Neuronal stem cell (in vitro differentiated cells): ENCODE results near the gene DNMT3L.

Experiments
- DNase-seq: peaks from one replicate; pipeline ENCODE4 v3.0.0-alpha.2; 2013; ENCODE audit warnings: low spot score
- H2AFZ ChIP-seq: one replicate; pipeline ENCODE4 v1.6.1; 2013; ENCODE audit warnings: mild to moderate bottlenecking, low read length, inconsistent platforms
- H2AK5ac ChIP-seq: 2 replicates; pipeline ENCODE4 v1.6.1; 2013; ENCODE audit warnings: low read depth, mild to moderate bottlenecking, inconsistent platforms, low read length, moderate library complexity, mixed read lengths
- H2BK120ac ChIP-seq: 2 replicates; pipeline ENCODE4 v1.6.1; 2013; ENCODE audit warnings: low read depth, mild to moderate bottlenecking, inconsistent platforms, low read length, moderate library complexity, mixed read lengths
- H2BK12ac ChIP-seq: one replicate; pipeline ENCODE4 v1.6.1; 2013; ENCODE audit warnings: low read length, inconsistent platforms
- H2BK15ac ChIP-seq: 2 replicates; pipeline ENCODE4 v1.6.1; 2013; ENCODE audit warnings: mild to moderate bottlenecking, low read length, inconsistent platforms, mixed read lengths
- H2BK5ac ChIP-seq: one replicate; pipeline ENCODE4 v1.6.1; 2013; ENCODE audit warnings: inconsistent platforms, mild to moderate bottlenecking, low read length, moderate library complexity
- H3K14ac ChIP-seq: one replicate; pipeline ENCODE4 v1.6.1; 2013; ENCODE audit warnings: low read length, inconsistent platforms
- H3K18ac ChIP-seq: 2 replicates; pipeline ENCODE4 v1.6.1; 2013; ENCODE audit warnings: low read length, inconsistent platforms
- H3K23ac ChIP-seq: 2 replicates; pipeline ENCODE4 v1.6.1; 2013; ENCODE audit warnings: low read depth, mild to moderate bottlenecking, mixed read lengths, low read length, inconsistent platforms; ENCODE audit not compliant: poor library complexity
- H3K27ac ChIP-seq: replicated peaks from 3 replicates; pipeline ENCODE4 v1.5.1; 2013; ENCODE audit warnings: low read length, inconsistent platforms
- H3K27me3 ChIP-seq, 3 experiments: 2 replicates each; pipeline ENCODE4 v1.6.1; 2013; ENCODE audit warnings: low read length in 3 of 3, mild to moderate bottlenecking in 2 of 3, inconsistent platforms in 1 of 3, low read depth in 1 of 3, mixed read lengths in 1 of 3, moderate library complexity in 1 of 3; ENCODE audit not compliant: control insufficient read depth in 3 of 3, insufficient read depth in 3 of 3
- H3K36me3 ChIP-seq, 2 donors: replicated peaks in 1 of 2; 2 replicates each; pipeline ENCODE4 v1.6.1; 2013; ENCODE audit warnings: low read length in 2 of 2; ENCODE audit not compliant: control insufficient read depth in 2 of 2, insufficient read depth in 2 of 2
- H3K4ac ChIP-seq: 2 replicates; pipeline ENCODE4 v1.6.1; 2013; ENCODE audit warnings: inconsistent platforms, mild to moderate bottlenecking, low read length, moderate library complexity
- H3K4me1 ChIP-seq, 2 donors: 1 replicate in 1 of 2; 2 replicates in 1 of 2; pipeline ENCODE4 v1.6.1; 2013; ENCODE audit warnings: low read length in 2 of 2, low read depth in 1 of 2; ENCODE audit not compliant: control insufficient read depth in 2 of 2, insufficient read depth in 1 of 2
- H3K4me2 ChIP-seq: one replicate; pipeline ENCODE4 v1.6.1; 2013; ENCODE audit warnings: mild to moderate bottlenecking, low read length, inconsistent platforms; ENCODE audit not compliant: insufficient read depth, poor library complexity, severe bottlenecking
- H3K4me3 ChIP-seq, 2 donors: 2 replicates each; pipeline ENCODE4 v1.5.1; 2013; ENCODE audit warnings: low read length in 2 of 2, mild to moderate bottlenecking in 2 of 2, inconsistent platforms in 1 of 2, moderate library complexity in 1 of 2
- H3K79me1 ChIP-seq: one replicate; pipeline ENCODE4 v1.6.1; 2013; ENCODE audit warnings: low read depth, mild to moderate bottlenecking, inconsistent platforms, low read length, moderate library complexity
- H3K9ac ChIP-seq: one replicate; pipeline ENCODE4 v1.6.1; 2013; ENCODE audit warnings: mild to moderate bottlenecking, low read depth, low read length, inconsistent platforms; ENCODE audit not compliant: poor library complexity
- H3K9me3 ChIP-seq, 2 donors: replicated peaks in 1 of 2; 2 replicates each; pipeline versions ENCODE3 to v1.6.1; 2013; ENCODE audit warnings: low read length in 2 of 2, mild to moderate bottlenecking in 2 of 2, inconsistent platforms in 1 of 2, low read depth in 1 of 2, mixed read lengths in 1 of 2, moderate library complexity in 1 of 2; ENCODE audit not compliant: control insufficient read depth in 2 of 2, insufficient read depth in 1 of 2
- H4K8ac ChIP-seq: one replicate; pipeline ENCODE4 v1.6.1; 2013; ENCODE audit warnings: low read depth, mild to moderate bottlenecking, inconsistent platforms, low read length, moderate library complexity
- H4K91ac ChIP-seq: one replicate; pipeline ENCODE4 v1.6.1; 2013; ENCODE audit warnings: low read length, low read depth, mild to moderate bottlenecking, inconsistent platforms; ENCODE audit not compliant: poor library complexity
- WGBS, 2 donors: extraction: QIAGEN DNeasy Blood & Tissue Kit; methylation state at CpG; one replicate each; pipeline ENCODE4 v1.1.7; 2013; ENCODE audit warnings: missing lambda C conversion rate in 2 of 2, mixed read lengths in 1 of 2; ENCODE audit not compliant: insufficient read length in 2 of 2, insufficient replicate concordance in 1 of 2; ENCODE audit errors: extremely low coverage in 2 of 2; 5-methylcytosine and 5-hydroxymethylcytosine counted together

DNMT3L gene

GRCh38 chr21:44295163-44295573, 33.5 kb upstream of the DNMT3L start:
- no peak overlapping the region for H4K91ac ChIP-seq
- H2BK15ac ChIP-seq = peak overlapping the region; percentile 49
- H3K27me3 ChIP-seq = peaks cover 0 to 18% (median 10%) of the 10 kb centered on the region in 3 experiments
- peak overlapping the region; percentile 11 for H3K18ac ChIP-seq
- no peak overlapping the region for H3K27ac ChIP-seq
- no peak overlapping the region for H3K4ac ChIP-seq
- no peak overlapping the region for H4K8ac ChIP-seq
- peaks cover 0 to 2% of the 10 kb centered on the region in 2 donors for H3K9me3 ChIP-seq
- H3K36me3 ChIP-seq = no peaks in the 10 kb centered on the region
- DNase-seq = no peak
- H3K4me1 ChIP-seq = peaks cover 6 to 12% of the 10 kb centered on the region in 2 donors
- peak overlapping the region; percentile 75 for H3K14ac ChIP-seq
- H3K9ac ChIP-seq = no peak overlapping the region
- H3K23ac ChIP-seq = no peak overlapping the region
- no peaks in the 10 kb centered on the region for H3K79me1 ChIP-seq
- no peak overlapping the region for H2BK120ac ChIP-seq
- H2BK5ac ChIP-seq = no peak overlapping the region
- H2AK5ac ChIP-seq = peak overlapping the region; percentile 91
- no peak overlapping the region for H3K4me3 ChIP-seq
- H2BK12ac ChIP-seq = no peak overlapping the region
- H3K4me2 ChIP-seq = no peak overlapping the region
- peak overlapping the region; percentile 38 for H2AFZ ChIP-seq
- no CpG with 5 or more reads among the region's 14 CpGs for WGBS, 2 donors

- Histone ChIP-seq H3K9ac (peak overlapping the region; percentile 44), H3K18ac (peak overlapping the region; percentile 11), H3K4me3 (no peak overlapping the region), H3K27ac (no peak overlapping the region), H2AK5ac (peak overlapping the region; percentile 91), H2BK12ac (no peak overlapping the region), H3K27me3 (peaks cover 0 to 23% (median 10%) of the 10 kb centered on the region in 3 experiments), H4K91ac (no peak overlapping the region), H3K79me1 (no peaks in the 10 kb centered on the region), H3K14ac (no peak overlapping the region), H2AFZ (no peak overlapping the region), H2BK5ac (no peak overlapping the region), H3K4me2 (no peak overlapping the region), H3K4me1 (peaks cover 6 to 12% of the 10 kb centered on the region in 2 donors), H3K9me3 (peaks cover 0 to 2% of the 10 kb centered on the region in 2 donors), H2BK15ac (peak overlapping the region; percentile 49), H3K4ac (no peak overlapping the region), H3K36me3 (no peaks in the 10 kb centered on the region), H3K23ac (no peak overlapping the region), H4K8ac (no peak overlapping the region), H2BK120ac (no peak overlapping the region)
- no peak for DNase-seq
- WGBS, 2 donors = no CpG with 5 or more reads among the region's 26 CpGs
Measured at GRCh38 chr21:44294391-44295162, 32.9 kb upstream of the DNMT3L start.

DNA sequence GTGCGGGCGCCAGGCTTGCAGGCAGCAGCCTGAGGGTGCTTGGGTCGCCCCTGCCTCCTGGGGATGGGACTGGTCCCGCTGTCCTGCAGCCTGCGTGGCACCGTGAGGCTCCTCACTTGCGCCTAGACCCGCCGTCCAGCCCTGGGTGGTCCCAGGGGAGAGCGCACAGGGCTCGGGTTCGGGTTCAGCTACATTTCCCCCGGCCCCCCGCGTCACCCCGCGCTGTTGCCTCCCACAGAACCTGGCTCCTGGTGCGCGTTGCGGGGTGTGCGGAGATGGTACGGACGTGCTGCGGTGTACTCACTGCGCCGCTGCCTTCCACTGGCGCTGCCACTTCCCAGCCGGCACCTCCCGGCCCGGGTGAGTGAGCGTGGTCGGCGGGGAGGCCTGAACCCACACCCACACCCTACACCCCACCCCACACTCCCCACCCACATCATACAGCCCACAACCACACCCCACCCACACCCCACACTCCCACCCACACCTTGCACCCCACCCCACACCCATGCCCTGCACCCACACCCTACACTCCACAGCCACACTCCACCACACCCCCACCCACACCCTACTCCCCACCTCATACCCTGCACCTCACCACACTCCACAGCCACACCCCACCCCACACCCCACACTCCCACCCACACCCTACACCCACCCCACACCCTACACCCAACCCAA, 32.0 kb upstream of the DNMT3L start:
- peak overlapping the region; percentile 90 for H2AK5ac ChIP-seq

DNA sequence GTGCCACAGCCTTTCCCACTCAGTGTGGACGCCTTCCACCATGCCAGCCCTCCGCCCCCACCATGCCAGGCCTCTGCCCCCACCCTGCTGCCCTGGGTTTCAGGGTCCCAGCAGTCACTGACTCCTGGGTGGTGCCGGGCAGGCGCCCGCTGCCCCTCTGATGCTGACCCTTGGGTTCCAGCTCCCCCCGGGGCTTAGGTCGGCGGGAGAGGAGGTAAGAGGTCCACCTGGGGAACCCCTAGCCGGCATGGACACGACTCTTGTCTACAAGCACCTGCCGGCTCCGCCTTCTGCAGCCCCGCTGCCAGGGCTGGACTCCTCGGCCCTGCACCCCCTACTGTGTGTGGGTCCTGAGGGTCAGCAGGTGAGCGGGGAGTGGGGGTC, 31.1 kb upstream of the DNMT3L start:
- Histone ChIP-seq H3K23ac (peak overlapping the region; percentile 55), H2AFZ (no peak overlapping the region), H3K27me3 (peaks cover 0 to 40% (median 7%) of the 10 kb centered on the region in 3 experiments), H3K36me3 (no peaks in the 10 kb centered on the region), H3K79me1 (no peaks in the 10 kb centered on the region), H3K4ac (peak overlapping the region; percentile 11), H3K9me3 (no peaks in the 10 kb centered on the region), H3K4me1 (peaks cover 0 to 7% of the 10 kb centered on the region in 2 donors), H3K14ac (no peak overlapping the region), H3K4me3 (no peak overlapping the region), H3K27ac (no peak overlapping the region), H2BK15ac (peak overlapping the region; percentile 30), H2AK5ac (peak overlapping the region; percentile 90), H2BK120ac (no peak overlapping the region), H2BK12ac (no peak overlapping the region), H2BK5ac (peak overlapping the region; percentile 24), H3K9ac (no peak overlapping the region), H4K91ac (no peak overlapping the region), H3K18ac (peak overlapping the region; percentile 76), H4K8ac (peak overlapping the region; percentile 17), H3K4me2 (no peak overlapping the region)
- WGBS, 2 donors = no CpG with 5 or more reads among the region's 15 CpGs
- no peak for DNase-seq

More for the DNA sequence above, 32.0 kb upstream of the DNMT3L start:
- H3K27ac ChIP-seq = no peak overlapping the region
- H3K4me2 ChIP-seq = no peak overlapping the region
- no peak overlapping the region for H2BK120ac ChIP-seq
- H2BK15ac ChIP-seq = peak overlapping the region; percentile 14
- no peak overlapping the region for H3K4ac ChIP-seq
- no peak overlapping the region for H2BK12ac ChIP-seq
- H3K79me1 ChIP-seq = no peaks in the 10 kb centered on the region
- peak overlapping the region; percentile 98 for H3K14ac ChIP-seq
- no peak overlapping the region for H3K23ac ChIP-seq
- no peak for DNase-seq
- no peak overlapping the region for H3K4me3 ChIP-seq
- peaks cover 0 to 31% (median 5%) of the 10 kb centered on the region in 3 experiments for H3K27me3 ChIP-seq
- H2BK5ac ChIP-seq = no peak overlapping the region
- H3K9me3 ChIP-seq = peaks cover 0 to 2% of the 10 kb centered on the region in 2 donors
- H3K4me1 ChIP-seq = peaks cover 0 to 7% of the 10 kb centered on the region in 2 donors
- no peaks in the 10 kb centered on the region for H3K36me3 ChIP-seq
- peak overlapping the region; percentile 57 for H3K18ac ChIP-seq
- no CpG with 5 or more reads among the region's 33 CpGs for WGBS, 2 donors
- H2AFZ ChIP-seq = no peak overlapping the region
- no peak overlapping the region for H3K9ac ChIP-seq
- H4K8ac ChIP-seq = no peak overlapping the region
- H4K91ac ChIP-seq = no peak overlapping the region
